ENCODE data around the gene DDX5. TPM values are rescaled to one million over a fixed set of nuclear protein-coding genes. Genes with fewer than 3 reads are reported as not detected.
"Not testable (repeated sequence)": the region's sequence is repeated elsewhere in the genome, so short reads cannot be mapped to it uniquely, and the experiment has no call there.

The DDX5 gene
- total RNA-seq, 1 experiment from 2014 or later, result 369 TPM

DNA sequence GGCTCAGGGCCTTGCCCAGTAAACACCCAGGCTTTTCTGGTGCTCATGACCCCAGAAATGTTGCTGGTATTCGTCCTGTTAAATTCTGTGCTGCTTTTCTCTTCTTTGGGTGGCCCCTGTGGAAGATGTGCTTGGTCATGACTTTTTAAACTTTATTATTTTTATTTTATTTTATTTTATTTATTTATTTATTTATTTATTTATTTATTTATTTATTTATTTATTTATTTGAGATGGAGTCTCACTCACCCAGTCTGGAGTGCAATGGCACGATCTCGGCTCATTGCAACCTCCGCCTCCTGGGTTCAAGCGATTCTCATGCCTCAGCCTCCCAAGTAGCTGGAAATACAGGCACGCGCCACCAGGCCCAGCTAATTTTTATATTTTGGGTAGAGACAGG is 46.3 kb downstream of the DDX5 start:
- peaks cover 30% of the 10 kb centered on the region for H3K36me3 ChIP-seq (ENCODE audit: insufficient read depth, low read length)
- H3K79me2 ChIP-seq (ENCODE audit: low read length), result peaks cover 14% of the 10 kb centered on the region; the same call in 1 of the 2 replicates
- not testable (repeated sequence) for H3K9me3 ChIP-seq (ENCODE audit: low read length); H3K4me2 ChIP-seq (ENCODE audit: low read depth, low read length, poor library complexity, severe bottlenecking); H2AFZ ChIP-seq (ENCODE audit: low read length); H4K20me1 ChIP-seq (ENCODE audit: insufficient read depth, low read depth, low read length); H3K9me2 ChIP-seq (replicated peaks; ENCODE audit: insufficient read depth, low read length); H3K9ac ChIP-seq (ENCODE audit: low read length); DNase-seq; H3K4me3 ChIP-seq (ENCODE audit: low read length); H3K27me3 ChIP-seq (ENCODE audit: low read length); H3K27ac ChIP-seq (ENCODE audit: low read length)
- H3K4me1 ChIP-seq (ENCODE audit: low read length), result peaks cover 28% of the 10 kb centered on the region

DNA sequence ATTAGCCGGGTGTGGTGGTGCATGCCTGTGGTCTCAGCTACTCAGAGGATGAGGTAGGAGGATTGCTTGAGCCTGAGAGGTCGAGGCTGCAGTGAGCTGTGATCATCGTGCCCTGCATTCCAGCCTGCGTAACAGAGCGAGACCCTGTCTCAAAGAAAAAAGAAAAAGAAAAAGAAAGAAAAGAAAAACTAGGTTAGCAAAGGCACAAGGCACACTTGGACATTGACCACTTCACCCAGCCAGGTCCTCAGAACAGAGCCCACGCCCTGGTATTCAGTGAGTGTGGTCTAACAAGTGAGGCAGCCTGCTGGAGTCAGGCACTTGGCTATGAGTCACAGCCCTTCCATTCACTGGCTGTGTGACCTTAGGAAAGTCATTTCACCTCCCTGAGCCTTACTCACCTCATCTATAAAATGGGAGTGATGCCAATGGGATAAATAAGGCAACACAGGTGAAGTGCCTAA is 46.8 kb downstream of the DDX5 start:
- Histone ChIP-seq H3K9me3 (ENCODE audit: low read length) (no peaks in the 10 kb centered on the region), H3K9ac (ENCODE audit: low read length) (no peak overlapping the region), H3K27me3 (ENCODE audit: low read length) (no peaks in the 10 kb centered on the region), H2AFZ (ENCODE audit: low read length) (no peak overlapping the region), H3K4me2 (ENCODE audit: low read depth, low read length, poor library complexity, severe bottlenecking) (no peak overlapping the region), H3K4me1 (ENCODE audit: low read length) (peaks cover 33% of the 10 kb centered on the region), H3K27ac (ENCODE audit: low read length) (no peak overlapping the region), H3K4me3 (ENCODE audit: low read length) (no peak overlapping the region), H3K79me2 (ENCODE audit: low read length) (peaks cover 15% of the 10 kb centered on the region; the same call in 1 of the 2 replicates), H4K20me1 (ENCODE audit: insufficient read depth, low read depth, low read length) (no peaks in the 10 kb centered on the region), H3K36me3 (ENCODE audit: insufficient read depth, low read length) (peaks cover 34% of the 10 kb centered on the region), H3K9me2 (replicated peaks; ENCODE audit: insufficient read depth, low read length) (no peaks in the 10 kb centered on the region)
- DNase-seq, result no peak

DNA sequence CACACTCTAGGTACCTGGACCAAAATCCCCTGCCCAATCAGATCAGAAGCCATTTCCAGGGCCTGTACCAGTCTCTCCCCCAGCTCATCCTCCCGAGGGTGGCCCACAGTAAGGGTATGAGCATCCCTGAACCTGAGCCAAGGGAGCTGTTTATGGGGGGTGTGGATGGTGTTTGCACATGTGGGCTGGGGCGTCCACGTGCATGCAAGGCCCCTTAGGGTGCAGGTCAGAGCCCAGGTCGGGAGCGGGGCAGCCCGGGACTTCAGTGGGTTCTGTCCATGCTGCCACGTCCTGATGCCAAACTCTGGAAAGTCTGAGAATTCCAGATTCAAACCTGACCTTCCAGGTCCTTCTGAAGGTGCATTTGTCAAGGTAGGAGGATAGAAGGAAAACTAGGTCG is 47.3 kb downstream of the DDX5 start:
- H3K36me3 ChIP-seq (ENCODE audit: insufficient read depth, low read length), result peaks cover 37% of the 10 kb centered on the region
- no peak overlapping the region for H3K27ac ChIP-seq (ENCODE audit: low read length)
- peaks cover 36% of the 10 kb centered on the region for H3K4me1 ChIP-seq (ENCODE audit: low read length)
- no peak overlapping the region for H3K9ac ChIP-seq (ENCODE audit: low read length)
- peaks cover 15% of the 10 kb centered on the region; the same call in 1 of the 2 replicates for H3K79me2 ChIP-seq (ENCODE audit: low read length)
- H3K9me2 ChIP-seq (replicated peaks; ENCODE audit: insufficient read depth, low read length), result no peaks in the 10 kb centered on the region
- no peak overlapping the region for H2AFZ ChIP-seq (ENCODE audit: low read length)
- no peaks in the 10 kb centered on the region for H3K9me3 ChIP-seq (ENCODE audit: low read length)
- H4K20me1 ChIP-seq (ENCODE audit: insufficient read depth, low read depth, low read length), result no peaks in the 10 kb centered on the region
- DNase-seq, result no peak
- H3K4me3 ChIP-seq (ENCODE audit: low read length), result no peak overlapping the region
- no peaks in the 10 kb centered on the region for H3K27me3 ChIP-seq (ENCODE audit: low read length)
- H3K4me2 ChIP-seq (ENCODE audit: low read depth, low read length, poor library complexity, severe bottlenecking), result no peak overlapping the region

DNA sequence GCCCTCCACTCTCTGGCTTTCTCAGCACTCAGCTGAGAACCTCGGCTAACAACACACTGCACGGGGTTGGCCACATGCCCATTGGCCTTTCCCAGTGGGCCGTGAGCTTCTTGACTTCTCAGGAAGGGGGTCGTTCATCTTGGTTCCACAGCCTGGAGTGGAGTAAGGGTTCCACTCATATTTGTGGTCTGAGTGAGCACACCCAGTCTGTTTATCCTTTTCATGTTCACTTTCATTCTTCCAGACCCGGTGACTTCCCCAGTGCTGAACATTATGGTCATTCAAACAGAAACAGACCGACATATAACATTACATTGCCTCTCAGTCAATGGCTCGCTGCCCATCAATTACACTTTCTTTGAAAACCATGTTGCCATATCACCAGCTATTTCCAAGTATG is 48.9 kb downstream of the DDX5 start:
- no peaks in the 10 kb centered on the region for H3K27me3 ChIP-seq (ENCODE audit: low read length)
- H3K36me3 ChIP-seq (ENCODE audit: insufficient read depth, low read length), result peaks cover 46% of the 10 kb centered on the region
- no peaks in the 10 kb centered on the region for H4K20me1 ChIP-seq (ENCODE audit: insufficient read depth, low read depth, low read length)
- peak overlapping the region; percentile 94 for H3K27ac ChIP-seq (ENCODE audit: low read length)
- no peaks in the 10 kb centered on the region for H3K9me3 ChIP-seq (ENCODE audit: low read length)
- H3K4me2 ChIP-seq (ENCODE audit: low read depth, low read length, poor library complexity, severe bottlenecking), result no peak overlapping the region
- no peak for DNase-seq
- peaks cover 38% of the 10 kb centered on the region for H3K4me1 ChIP-seq (ENCODE audit: low read length)
- H3K9ac ChIP-seq (ENCODE audit: low read length), result no peak overlapping the region
- no peak overlapping the region for H2AFZ ChIP-seq (ENCODE audit: low read length)
- H3K4me3 ChIP-seq (ENCODE audit: low read length), result no peak overlapping the region
- no peaks in the 10 kb centered on the region for H3K9me2 ChIP-seq (replicated peaks; ENCODE audit: insufficient read depth, low read length)
- H3K79me2 ChIP-seq (ENCODE audit: low read length), result peaks cover 20% of the 10 kb centered on the region; the same call in 1 of the 2 replicates

- Histone ChIP-seq H3K9me3 (ENCODE audit: low read length) (no peaks in the 10 kb centered on the region), H3K9me2 (replicated peaks; ENCODE audit: insufficient read depth, low read length) (no peaks in the 10 kb centered on the region), H3K4me2 (ENCODE audit: low read depth, low read length, poor library complexity, severe bottlenecking) (peak overlapping the region; percentile 24), H3K79me2 (ENCODE audit: low read length) (peaks cover 20% of the 10 kb centered on the region; the same call in 1 of the 2 replicates), H3K9ac (ENCODE audit: low read length) (no peak overlapping the region), H4K20me1 (ENCODE audit: insufficient read depth, low read depth, low read length) (no peaks in the 10 kb centered on the region), H3K36me3 (ENCODE audit: insufficient read depth, low read length) (peaks cover 46% of the 10 kb centered on the region), H3K27ac (ENCODE audit: low read length) (peak overlapping the region; percentile 94), H3K4me3 (ENCODE audit: low read length) (no peak overlapping the region), H3K4me1 (ENCODE audit: low read length) (peaks cover 38% of the 10 kb centered on the region), H2AFZ (ENCODE audit: low read length) (no peak overlapping the region), H3K27me3 (ENCODE audit: low read length) (no peaks in the 10 kb centered on the region)
- DNase-seq, result peak; percentile 81
Measured at GRCh38 chr17:64455993-64456885, 49.9 kb downstream of the DDX5 start.

GRCh38 chr17:64449545-64449944 is 56.5 kb downstream of the DDX5 start:
- Histone ChIP-seq H3K4me2 (ENCODE audit: low read depth, low read length, poor library complexity, severe bottlenecking) (peak overlapping the region; percentile 80), H3K9ac (ENCODE audit: low read length) (peak overlapping the region; percentile 74), H3K4me1 (ENCODE audit: low read length) (peaks cover 26% of the 10 kb centered on the region), H3K27ac (ENCODE audit: low read length) (peak overlapping the region; percentile 85), H3K36me3 (ENCODE audit: insufficient read depth, low read length) (peaks cover 25% of the 10 kb centered on the region), H3K27me3 (ENCODE audit: low read length) (no peaks in the 10 kb centered on the region), H3K79me2 (ENCODE audit: low read length) (peaks cover 20% of the 10 kb centered on the region), H2AFZ (ENCODE audit: low read length) (no peak overlapping the region), H4K20me1 (ENCODE audit: insufficient read depth, low read depth, low read length) (no peaks in the 10 kb centered on the region), H3K9me2 (replicated peaks; ENCODE audit: insufficient read depth, low read length) (no peaks in the 10 kb centered on the region), H3K4me3 (ENCODE audit: low read length) (peak overlapping the region; percentile 70), H3K9me3 (ENCODE audit: low read length) (no peaks in the 10 kb centered on the region)
- no peak for DNase-seq

GRCh38 chr17:64448665-64449512 is 57.2 kb downstream of the DDX5 start, which contains the start of gene MILR1:
MILR1 (plus strand) TSS chr17:64449115; CDS start chr17:64449169, 54 bp downstream.
- peak within 1 kb of the TSS; percentile 74 for H3K9ac ChIP-seq (ENCODE audit: low read length)
- H3K9me2 ChIP-seq (replicated peaks; ENCODE audit: insufficient read depth, low read length), result no peaks in the 10 kb centered on the region
- H3K4me3 ChIP-seq (ENCODE audit: low read length), result peak within 1 kb of the TSS; percentile 70
- H3K9me3 ChIP-seq (ENCODE audit: low read length), result no peaks in the 10 kb centered on the region
- no peaks in the 10 kb centered on the region for H3K27me3 ChIP-seq (ENCODE audit: low read length)
- H3K4me2 ChIP-seq (ENCODE audit: low read depth, low read length, poor library complexity, severe bottlenecking), result peak within 1 kb of the TSS; percentile 80
- peak within 1 kb of the TSS; percentile 85; the same call in 1 of the 2 replicates for H2AFZ ChIP-seq (ENCODE audit: low read length)
- H3K79me2 ChIP-seq (ENCODE audit: low read length), result peaks cover 20% of the 10 kb centered on the region
- H3K36me3 ChIP-seq (ENCODE audit: insufficient read depth, low read length), result peaks cover 20% of the 10 kb centered on the region
- DNase-seq, result peak; percentile 97
- no peaks in the 10 kb centered on the region for H4K20me1 ChIP-seq (ENCODE audit: insufficient read depth, low read depth, low read length)
- peaks cover 21% of the 10 kb centered on the region for H3K4me1 ChIP-seq (ENCODE audit: low read length)
- H3K27ac ChIP-seq (ENCODE audit: low read length), result peak within 1 kb of the TSS; percentile 85
